GM12873 (cell line): ENCODE measurements around the gene ICE2.

Source experiments
- TF ChIP-seq, protein P1 (sequence below): IDR thresholded peaks from 2 replicates; pipeline ENCODE4 v1.5.1; 2012; ENCODE audit warnings: low read depth, mild to moderate bottlenecking, moderate library complexity, low read length, control low read depth; ENCODE audit not compliant: insufficient read depth; ENCODE audit errors: missing control alignments

Gene ICE2

DNA sequence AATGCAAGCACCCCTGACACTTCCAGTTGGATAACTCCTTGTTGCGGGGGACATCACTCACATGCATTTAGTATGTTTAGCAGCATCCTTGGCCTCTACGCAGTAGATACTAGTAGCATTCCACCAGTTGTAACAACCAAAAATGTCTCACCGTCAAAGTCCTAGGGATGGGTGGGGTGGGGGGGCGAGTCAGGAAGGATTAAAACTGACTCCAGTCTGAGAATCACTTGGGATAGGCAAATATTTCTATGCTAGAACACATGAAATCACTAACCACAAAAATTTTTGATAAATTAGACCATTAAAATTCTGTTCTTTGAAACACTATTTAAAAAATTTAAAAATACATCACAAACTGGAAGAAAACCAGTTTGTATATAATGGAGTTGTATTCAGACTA is 18.0 kb downstream of the ICE2 start:
- TF ChIP-seq, protein P1, sequence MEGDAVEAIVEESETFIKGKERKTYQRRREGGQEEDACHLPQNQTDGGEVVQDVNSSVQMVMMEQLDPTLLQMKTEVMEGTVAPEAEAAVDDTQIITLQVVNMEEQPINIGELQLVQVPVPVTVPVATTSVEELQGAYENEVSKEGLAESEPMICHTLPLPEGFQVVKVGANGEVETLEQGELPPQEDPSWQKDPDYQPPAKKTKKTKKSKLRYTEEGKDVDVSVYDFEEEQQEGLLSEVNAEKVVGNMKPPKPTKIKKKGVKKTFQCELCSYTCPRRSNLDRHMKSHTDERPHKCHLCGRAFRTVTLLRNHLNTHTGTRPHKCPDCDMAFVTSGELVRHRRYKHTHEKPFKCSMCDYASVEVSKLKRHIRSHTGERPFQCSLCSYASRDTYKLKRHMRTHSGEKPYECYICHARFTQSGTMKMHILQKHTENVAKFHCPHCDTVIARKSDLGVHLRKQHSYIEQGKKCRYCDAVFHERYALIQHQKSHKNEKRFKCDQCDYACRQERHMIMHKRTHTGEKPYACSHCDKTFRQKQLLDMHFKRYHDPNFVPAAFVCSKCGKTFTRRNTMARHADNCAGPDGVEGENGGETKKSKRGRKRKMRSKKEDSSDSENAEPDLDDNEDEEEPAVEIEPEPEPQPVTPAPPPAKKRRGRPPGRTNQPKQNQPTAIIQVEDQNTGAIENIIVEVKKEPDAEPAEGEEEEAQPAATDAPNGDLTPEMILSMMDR: no peak

DNA sequence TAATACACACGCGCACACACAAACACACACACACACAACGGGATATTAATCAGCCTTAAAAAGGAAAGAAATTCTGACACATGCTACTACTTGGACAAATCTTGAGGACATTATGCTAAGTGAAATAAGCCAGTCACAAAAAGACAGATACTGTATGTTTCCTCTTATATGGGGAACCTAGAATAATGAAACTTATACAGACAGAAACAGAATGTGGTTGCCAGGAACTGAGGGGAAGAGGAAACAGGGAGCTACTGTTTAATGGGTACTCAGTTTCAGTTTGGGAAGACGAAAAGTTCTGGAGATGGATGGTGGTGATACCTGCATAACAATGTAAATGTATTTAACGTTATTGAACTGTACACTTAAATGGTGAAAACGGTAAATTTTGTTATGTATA is 20.2 kb downstream of the ICE2 start:
- TF ChIP-seq, protein P1: no peak

GRCh38 chr15:60457985-60458384 is 21.0 kb downstream of the ICE2 start:
- TF ChIP-seq, protein P1: no peak

GRCh38 chr15:60454824-60455223 is 24.1 kb downstream of the ICE2 start:
- TF ChIP-seq, protein P1: no peak

DNA sequence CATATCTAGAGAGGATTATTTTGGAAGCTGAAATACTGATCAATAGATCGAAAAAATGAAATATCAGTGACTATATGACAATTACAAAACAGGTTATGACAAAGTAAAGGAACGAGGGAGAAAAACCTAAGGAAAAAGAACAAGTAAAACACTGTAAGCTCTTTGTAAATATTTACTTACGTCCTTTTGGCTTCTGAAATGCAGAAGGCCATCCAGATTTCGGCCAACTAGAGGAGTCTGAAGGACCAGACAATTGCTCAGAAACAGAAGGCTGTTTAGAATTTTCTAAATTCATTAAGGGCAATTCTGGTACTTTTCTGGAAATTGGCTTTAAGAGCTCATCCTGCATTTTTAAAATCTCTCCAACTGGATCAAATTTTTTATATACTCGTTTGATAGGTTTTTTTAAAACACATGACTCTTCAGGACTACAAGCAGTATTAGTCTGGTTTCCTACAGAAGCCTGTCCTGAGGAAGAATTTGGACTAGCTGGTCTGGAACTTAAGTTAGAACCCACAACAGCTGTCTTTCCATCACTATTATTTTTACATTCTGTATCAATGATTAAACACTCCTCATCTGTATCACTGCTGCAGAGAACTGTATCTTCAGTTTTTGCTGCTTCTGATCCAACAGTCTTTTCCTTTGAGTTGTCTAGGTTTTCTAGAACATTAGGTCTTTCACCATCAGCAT is 30.1 kb downstream of the ICE2 start:
- TF ChIP-seq, protein P1: no peak

- TF ChIP-seq, protein P1: no peak
These were observed 34.5 kb downstream of the ICE2 start for GRCh38 chr15:60444289-60444912.

DNA sequence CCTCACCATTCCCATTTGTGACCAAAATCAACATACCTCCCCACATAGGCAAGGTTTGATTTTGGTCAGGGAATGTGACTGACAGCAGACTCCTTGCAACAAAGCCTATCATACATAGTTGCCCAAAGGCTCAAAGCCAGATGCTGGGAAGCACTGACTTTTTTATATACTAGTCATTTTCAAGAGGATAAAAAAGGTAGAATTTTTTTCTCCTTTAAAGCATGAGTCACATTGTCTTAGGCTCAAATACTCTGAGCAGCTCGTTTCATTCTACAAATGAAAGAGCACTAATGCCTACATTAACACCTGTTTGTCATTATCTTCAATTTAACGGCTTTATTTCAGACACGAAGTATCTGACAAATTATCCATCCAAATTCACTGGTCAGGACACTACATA is 36.2 kb downstream of the ICE2 start:
- TF ChIP-seq, protein P1: no peak
